GM12801 (cell line): ENCODE measurements around the gene SPATS1.

ENCODE experiments used
- TF ChIP-seq, protein P1 (sequence below): IDR thresholded peaks from one replicate; pipeline ENCODE4 v1.5.1; 2011; ENCODE audit warnings: control low read depth; ENCODE audit not compliant: insufficient read length; ENCODE audit errors: extremely low read depth

SPATS1 gene

DNA sequence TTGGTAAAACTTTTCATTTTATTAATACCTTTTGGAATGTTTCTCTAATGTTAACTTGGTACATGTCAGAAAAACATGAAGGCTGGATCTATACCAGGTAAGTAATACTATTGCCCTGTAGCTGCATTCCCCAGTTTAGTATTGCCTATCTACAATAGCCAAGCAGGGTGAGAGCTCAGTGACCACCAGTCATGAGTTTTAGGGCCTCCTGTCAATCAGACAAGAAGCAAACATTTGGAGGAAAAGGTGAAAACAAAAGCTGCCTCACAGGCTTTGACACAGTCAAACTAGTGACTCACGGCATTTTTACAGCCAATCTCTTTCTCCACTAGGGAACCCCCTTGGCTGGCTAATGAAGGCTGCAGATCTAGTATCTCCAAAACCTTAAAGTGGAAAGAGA, 35.5 kb downstream of the SPATS1 start:
- TF ChIP-seq, protein P1, sequence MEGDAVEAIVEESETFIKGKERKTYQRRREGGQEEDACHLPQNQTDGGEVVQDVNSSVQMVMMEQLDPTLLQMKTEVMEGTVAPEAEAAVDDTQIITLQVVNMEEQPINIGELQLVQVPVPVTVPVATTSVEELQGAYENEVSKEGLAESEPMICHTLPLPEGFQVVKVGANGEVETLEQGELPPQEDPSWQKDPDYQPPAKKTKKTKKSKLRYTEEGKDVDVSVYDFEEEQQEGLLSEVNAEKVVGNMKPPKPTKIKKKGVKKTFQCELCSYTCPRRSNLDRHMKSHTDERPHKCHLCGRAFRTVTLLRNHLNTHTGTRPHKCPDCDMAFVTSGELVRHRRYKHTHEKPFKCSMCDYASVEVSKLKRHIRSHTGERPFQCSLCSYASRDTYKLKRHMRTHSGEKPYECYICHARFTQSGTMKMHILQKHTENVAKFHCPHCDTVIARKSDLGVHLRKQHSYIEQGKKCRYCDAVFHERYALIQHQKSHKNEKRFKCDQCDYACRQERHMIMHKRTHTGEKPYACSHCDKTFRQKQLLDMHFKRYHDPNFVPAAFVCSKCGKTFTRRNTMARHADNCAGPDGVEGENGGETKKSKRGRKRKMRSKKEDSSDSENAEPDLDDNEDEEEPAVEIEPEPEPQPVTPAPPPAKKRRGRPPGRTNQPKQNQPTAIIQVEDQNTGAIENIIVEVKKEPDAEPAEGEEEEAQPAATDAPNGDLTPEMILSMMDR = no peak

GRCh38 chr6:44381739-44382138, 39.3 kb downstream of the SPATS1 start:
- TF ChIP-seq, protein P1 = no peak

- TF ChIP-seq, protein P1 = no peak
These were observed 44.0 kb downstream of the SPATS1 start for GRCh38 chr6:44386364-44386928.

GRCh38 chr6:44386929-44387345, 44.5 kb downstream of the SPATS1 start:
- TF ChIP-seq, protein P1 = no peak

DNA sequence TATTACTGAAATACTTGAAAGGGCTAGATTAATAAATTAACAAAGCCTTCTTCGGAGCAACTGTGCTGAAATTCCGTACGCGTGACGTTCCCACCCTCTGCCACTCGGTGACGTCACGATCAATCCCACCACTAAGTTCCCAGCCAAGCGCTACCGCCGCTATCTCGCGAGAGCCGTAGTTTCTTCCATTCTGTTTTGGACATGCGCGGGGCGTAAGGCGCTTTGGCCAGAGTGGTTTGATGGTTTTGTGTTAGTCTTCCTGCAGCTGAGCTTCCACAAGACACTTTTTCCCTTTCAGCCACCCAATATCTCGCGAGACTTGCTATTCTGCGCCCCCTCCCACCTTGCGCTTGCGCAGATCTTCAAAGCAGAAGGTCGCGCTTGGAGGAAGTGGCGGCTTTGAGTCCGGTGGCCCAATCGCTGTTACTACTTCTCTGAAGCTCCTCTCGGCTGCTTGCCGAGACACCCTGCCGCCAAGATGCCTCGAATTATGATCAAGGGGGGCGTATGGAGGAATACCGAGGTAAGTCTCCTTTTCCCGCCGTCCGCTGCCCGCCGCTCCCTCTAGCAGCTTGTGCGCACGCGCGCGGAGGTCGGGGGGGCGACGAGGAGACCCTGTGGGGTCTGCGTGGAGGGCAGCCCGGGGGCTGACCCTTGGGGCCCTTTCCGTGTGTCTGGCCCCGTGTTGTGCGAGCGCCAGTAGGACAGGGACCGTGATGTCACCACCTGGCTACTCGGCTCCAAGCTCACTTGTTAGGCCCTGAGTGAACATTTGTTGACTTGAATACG, 45.1 kb downstream of the SPATS1 start, which contains the start of gene CDC5L:
TSS of gene CDC5L (plus strand) at position 361 of the 789 bp plus-strand sequence. CDS start at position 479, 118 bp downstream.
- TF ChIP-seq, protein P1 = no peak

GRCh38 chr6:44388135-44388487, 45.7 kb downstream of the SPATS1 start:
- TF ChIP-seq, protein P1 = no peak

GRCh38 chr6:44388887-44389286, 46.4 kb downstream of the SPATS1 start:
- TF ChIP-seq, protein P1 = no peak
